Hepatocyte (in vitro differentiated cells): ENCODE data around the gene ANOS1. TPM values are rescaled to one million over a fixed set of nuclear protein-coding genes. Genes with fewer than 3 reads are reported as not detected.

ENCODE experiments used
- DNase-seq: peaks from one replicate; pipeline ENCODE4 v3.0.0-alpha.2; 2016; ENCODE audit warnings: low spot score
- H2AFZ ChIP-seq: fragments of 200-600 bp; sonication (generic); 2 replicates; pipeline ENCODE4 v1.6.0; 2016; ENCODE audit warnings: antibody characterized with exemption, mild to moderate bottlenecking
- H3K27ac ChIP-seq: fragments of 200-600 bp; sonication (generic); 2 replicates; pipeline ENCODE4 v1.5.1; 2016; ENCODE audit warnings: mild to moderate bottlenecking
- H3K27me3 ChIP-seq: fragments of 200-600 bp; sonication (generic); 2 replicates; pipeline ENCODE4 v1.6.1; 2016
- H3K36me3 ChIP-seq: fragments of 200-600 bp; sonication (generic); replicated peaks from 2 replicates; pipeline ENCODE4 v1.5.1; 2016; ENCODE audit warnings: low read depth; ENCODE audit not compliant: insufficient read depth
- H3K4me1 ChIP-seq: fragments of 200-600 bp; sonication (generic); 2 replicates; pipeline ENCODE4 v1.5.1; 2016; ENCODE audit warnings: mild to moderate bottlenecking, moderate library complexity; ENCODE audit not compliant: insufficient read depth
- H3K4me2 ChIP-seq: fragments of 200-600 bp; sonication (generic); 2 replicates; pipeline ENCODE4 v1.6.0; 2016
- H3K4me3 ChIP-seq: fragments of 200-600 bp; sonication (generic); 2 replicates; pipeline ENCODE4 v1.5.1; 2016; ENCODE audit warnings: mild to moderate bottlenecking
- H3K79me2 ChIP-seq: fragments of 200-600 bp; sonication (generic); 2 replicates; pipeline ENCODE4 v1.6.0; 2017; ENCODE audit warnings: mild to moderate bottlenecking
- H3K9me2 ChIP-seq: fragments of 200-600 bp; sonication (generic); replicated peaks from 2 replicates; pipeline ENCODE4 v1.6.0; 2017; ENCODE audit warnings: mild to moderate bottlenecking; ENCODE audit not compliant: insufficient read depth
- H3K9me3 ChIP-seq: fragments of 200-600 bp; sonication (generic); 2 replicates; pipeline ENCODE4 v1.5.1; 2016; ENCODE audit warnings: low read depth, mild to moderate bottlenecking
- H4K20me1 ChIP-seq: fragments of 200-600 bp; sonication (generic); 2 replicates; pipeline ENCODE4 v1.6.0; 2016; ENCODE audit warnings: mild to moderate bottlenecking; ENCODE audit not compliant: insufficient read depth, poor library complexity, severe bottlenecking
- CTCF ChIP-seq: fragments of 200-600 bp; sonication (generic); IDR thresholded peaks from 2 replicates; pipeline ENCODE4 v1.5.1; 2016; ENCODE audit warnings: antibody characterized with exemption, mild to moderate bottlenecking; ENCODE audit not compliant: poor library complexity
- EZH2 ChIP-seq: fragments of 200-600 bp; sonication (generic); IDR thresholded peaks from 2 replicates; pipeline ENCODE4 v1.6.1; 2016; ENCODE audit warnings: antibody characterized with exemption, mild to moderate bottlenecking, borderline replicate concordance
- EZH2phosphoT487 ChIP-seq: fragments of 200-600 bp; sonication (generic); IDR thresholded peaks from one replicate; pipeline ENCODE4 v1.6.1; 2018; ENCODE audit warnings: antibody characterized with exemption, mild to moderate bottlenecking, low read depth, moderate library complexity; ENCODE audit not compliant: unreplicated experiment, severe bottlenecking
- WGBS: methylation state at CpG from one replicate; pipeline ENCODE4 v1.1.6; 2016; ENCODE audit warnings: low lambda C conversion rate; ENCODE audit errors: missing lambda C conversion rate; 5-methylcytosine and 5-hydroxymethylcytosine counted together
- polyA plus RNA-seq: library from polyadenylated mRNA; unstranded; fragments of >200 nt; fragmentation: Nextera tagmentation; extraction: Ambion mirVana; gene quantifications from 2 replicates; pipeline ENCODE4 v1.2.1, GENCODE V29; 2016
- total RNA-seq: library from RNA; depleted of rRNA; stranded (reverse); fragments of >200 nt; gene quantifications from 2 replicates; pipeline ENCODE4 v1.2.3, GENCODE V29; 2014

Gene ANOS1
- total and polyA plus RNA-seq, 2 experiments from 2014 or later: 3.1 to 6.4 TPM

GRCh38 chrX:8679550-8679949 is 52.4 kb downstream of the ANOS1 start:
- Histone ChIP-seq H2AFZ (no peak overlapping the region), H3K9me2 (no peaks in the 10 kb centered on the region), H4K20me1 (no peaks in the 10 kb centered on the region), H3K9me3 (no peaks in the 10 kb centered on the region), H3K4me3 (no peak overlapping the region), H3K27me3 (no peaks in the 10 kb centered on the region), H3K79me2 (no peaks in the 10 kb centered on the region), H3K27ac (no peak overlapping the region), H3K4me2 (no peak overlapping the region), H3K4me1 (no peaks in the 10 kb centered on the region), H3K36me3 (no peaks in the 10 kb centered on the region)
- WGBS: 85% methylated on average over 7 of the region's 7 CpGs
- TF ChIP-seq EZH2phosphoT487 (no peak), EZH2 (no peak), CTCF (no peak)
- no peak for DNase-seq

DNA sequence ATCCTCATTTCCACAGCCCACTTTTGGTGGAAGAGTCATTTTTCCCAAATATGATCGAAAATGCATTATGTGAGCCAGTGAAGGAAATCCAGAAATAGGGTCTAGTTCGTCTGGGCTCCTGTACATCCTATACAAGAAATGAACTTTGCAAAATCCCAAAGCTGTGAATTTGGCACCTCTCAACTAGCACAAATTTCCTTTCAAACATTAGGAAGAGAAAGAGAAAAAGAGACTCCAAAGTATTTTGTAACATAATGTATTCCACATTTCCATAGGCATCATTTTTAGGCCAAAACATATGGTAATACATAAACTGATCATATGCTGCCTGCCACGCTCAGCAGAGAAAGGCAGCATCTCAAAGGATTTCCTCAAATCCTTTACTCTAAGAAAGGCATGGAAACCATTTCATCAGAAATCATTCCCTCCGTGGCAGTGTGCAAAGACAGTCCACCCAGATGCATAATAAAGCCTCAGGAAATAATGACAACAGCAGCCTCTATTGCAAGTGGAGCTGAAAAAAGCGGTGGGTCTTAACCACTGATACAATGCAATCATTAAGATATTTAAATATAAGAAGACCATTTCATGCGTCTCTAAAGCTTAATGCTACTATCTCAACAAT is 56.8 kb downstream of the ANOS1 start:
- H3K9me2 ChIP-seq: no peaks in the 10 kb centered on the region
- no peaks in the 10 kb centered on the region for H3K4me1 ChIP-seq
- no peak overlapping the region for H2AFZ ChIP-seq
- no peaks in the 10 kb centered on the region for H3K36me3 ChIP-seq
- H3K79me2 ChIP-seq: no peaks in the 10 kb centered on the region
- no peaks in the 10 kb centered on the region for H3K27me3 ChIP-seq
- 73% methylated on average over 6 of the region's 6 CpGs for WGBS
- H3K27ac ChIP-seq: no peak overlapping the region
- no peak overlapping the region for H3K4me3 ChIP-seq
- TF ChIP-seq CTCF: no peak
- no peak for TF ChIP-seq EZH2phosphoT487
- no peak for TF ChIP-seq EZH2
- H3K9me3 ChIP-seq: no peaks in the 10 kb centered on the region
- H4K20me1 ChIP-seq: no peaks in the 10 kb centered on the region
- H3K4me2 ChIP-seq: no peak overlapping the region
- DNase-seq: no peak

DNA sequence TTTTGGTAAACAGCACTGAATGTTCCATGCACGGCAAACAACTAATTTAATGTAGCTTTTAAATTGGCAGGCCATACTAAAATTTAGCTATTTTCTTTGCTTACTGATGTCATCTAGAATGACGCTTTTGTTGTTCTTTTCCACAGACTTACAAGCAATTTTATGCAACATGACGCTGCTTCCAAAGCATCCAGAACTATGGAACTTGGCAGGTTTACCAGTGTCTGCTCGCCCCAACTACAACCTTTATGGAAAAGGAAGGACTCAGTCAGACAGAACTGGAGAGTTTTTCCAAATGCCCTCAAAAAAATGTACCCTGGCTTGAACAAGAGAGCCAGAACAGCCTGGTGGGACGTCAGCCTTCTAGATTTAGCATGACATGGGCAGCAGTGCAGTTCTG is 58.7 kb downstream of the ANOS1 start:
- Histone ChIP-seq H3K4me1 (no peaks in the 10 kb centered on the region), H4K20me1 (no peaks in the 10 kb centered on the region), H3K4me3 (no peak overlapping the region), H3K9me2 (no peaks in the 10 kb centered on the region), H3K79me2 (no peaks in the 10 kb centered on the region), H3K36me3 (no peaks in the 10 kb centered on the region), H3K27ac (no peak overlapping the region), H3K27me3 (no peaks in the 10 kb centered on the region), H2AFZ (no peak overlapping the region), H3K4me2 (no peak overlapping the region), H3K9me3 (no peaks in the 10 kb centered on the region)
- TF ChIP-seq CTCF (no peak), EZH2phosphoT487 (no peak)
- no peak for DNase-seq
- 64% methylated on average over 5 of the region's 5 CpGs for WGBS
